HG03039 (cell line): ENCODE measurements around the gene ILKAP.

Experiments
- ATAC-seq: cut with Tn5 transposase; IDR thresholded peaks from one replicate; pipeline ENCODE4 v1.9.1; 2021; ENCODE audit warnings: mild to moderate bottlenecking, moderate library complexity; ENCODE audit not compliant: unreplicated experiment

Gene ILKAP

GRCh38 chr2:238138331-238139195 lies 64.9 kb downstream of the ILKAP start, which contains the start of gene KLHL30:
TSS of gene KLHL30 (plus strand) at chr2:238138668. CDS start at chr2:238140755, 2,087 bp downstream.
- ATAC-seq: no peak

- ATAC-seq: no peak
Observed at GRCh38 chr2:238137885-238138284, 65.6 kb downstream of the ILKAP start.

GRCh38 chr2:238136820-238137537 lies 66.5 kb downstream of the ILKAP start:
- no peak for ATAC-seq

- no peak for ATAC-seq
Observed at GRCh38 chr2:238135601-238136150, 67.8 kb downstream of the ILKAP start.

- ATAC-seq: no peak
Observed at GRCh38 chr2:238134393-238134785, 69.1 kb downstream of the ILKAP start.

- ATAC-seq: no peak
Observed at GRCh38 chr2:238133499-238134392, 69.7 kb downstream of the ILKAP start.

GRCh38 chr2:238132463-238133450 lies 70.7 kb downstream of the ILKAP start:
- ATAC-seq: no peak

GRCh38 chr2:238131761-238132462 lies 71.6 kb downstream of the ILKAP start:
- ATAC-seq: no peak

GRCh38 chr2:238130696-238131628 lies 72.5 kb downstream of the ILKAP start:
- no peak for ATAC-seq

- ATAC-seq: no peak
Observed at GRCh38 chr2:238130111-238130695, 73.3 kb downstream of the ILKAP start.

- ATAC-seq: no peak
Observed at GRCh38 chr2:238129166-238130010, 74.1 kb downstream of the ILKAP start.

GRCh38 chr2:238128534-238129001 lies 74.9 kb downstream of the ILKAP start:
- ATAC-seq: no peak

GRCh38 chr2:238128061-238128440 lies 75.4 kb downstream of the ILKAP start:
- no peak for ATAC-seq

- ATAC-seq: no peak
Observed at GRCh38 chr2:238127165-238128060, 76.1 kb downstream of the ILKAP start.

- ATAC-seq: no peak
Observed at GRCh38 chr2:238126775-238127164, 76.7 kb downstream of the ILKAP start.
